Measurements from ENCODE around the gene ASXL1.

The ASXL1 gene

DNA sequence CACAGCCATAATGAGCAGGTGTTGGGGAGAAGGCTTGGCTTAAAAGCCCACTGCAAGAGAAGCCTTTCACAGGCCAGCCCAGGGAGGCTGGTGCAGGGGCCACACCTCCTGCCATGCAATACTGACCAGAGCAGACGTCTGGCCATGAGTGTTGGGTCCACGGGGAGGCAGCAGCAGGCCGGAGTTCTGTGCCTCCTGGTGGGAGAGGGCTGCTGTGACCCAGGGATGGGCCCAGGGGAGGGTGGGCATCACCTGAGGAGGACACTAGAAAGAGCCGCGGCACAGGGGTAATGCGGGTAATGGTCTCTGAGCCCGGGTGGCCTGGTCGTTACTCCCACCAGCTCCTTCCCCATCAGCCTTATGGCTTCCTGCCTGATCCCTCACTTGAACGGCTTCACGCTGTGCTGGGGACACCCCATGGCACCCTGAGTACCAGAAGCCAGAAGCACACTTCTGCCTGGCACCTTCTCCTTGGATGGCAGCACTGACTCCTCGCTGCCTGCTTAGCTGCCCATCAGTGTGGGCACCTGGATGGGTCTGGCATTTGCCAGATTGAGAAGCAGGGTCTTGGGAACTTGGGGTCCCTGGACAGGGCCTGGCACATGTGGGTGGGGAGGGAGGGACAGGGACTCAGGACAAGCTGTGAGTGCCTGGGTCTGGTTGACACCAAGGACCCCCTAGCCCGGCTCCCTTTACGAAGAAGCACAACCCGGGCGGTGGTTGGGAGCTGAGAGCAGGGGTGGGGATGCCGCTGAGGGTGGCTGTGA, 108.8 kb downstream of the ASXL1 start:
- H3K4me3 ChIP-seq (replicated peaks; ENCODE audit: low read depth, low read length) = no peak overlapping the region
- no peaks in the 10 kb centered on the region for H3K36me3 ChIP-seq (ENCODE audit: control insufficient read depth, insufficient read depth, low read length)
- TF ChIP-seq, protein P1, sequence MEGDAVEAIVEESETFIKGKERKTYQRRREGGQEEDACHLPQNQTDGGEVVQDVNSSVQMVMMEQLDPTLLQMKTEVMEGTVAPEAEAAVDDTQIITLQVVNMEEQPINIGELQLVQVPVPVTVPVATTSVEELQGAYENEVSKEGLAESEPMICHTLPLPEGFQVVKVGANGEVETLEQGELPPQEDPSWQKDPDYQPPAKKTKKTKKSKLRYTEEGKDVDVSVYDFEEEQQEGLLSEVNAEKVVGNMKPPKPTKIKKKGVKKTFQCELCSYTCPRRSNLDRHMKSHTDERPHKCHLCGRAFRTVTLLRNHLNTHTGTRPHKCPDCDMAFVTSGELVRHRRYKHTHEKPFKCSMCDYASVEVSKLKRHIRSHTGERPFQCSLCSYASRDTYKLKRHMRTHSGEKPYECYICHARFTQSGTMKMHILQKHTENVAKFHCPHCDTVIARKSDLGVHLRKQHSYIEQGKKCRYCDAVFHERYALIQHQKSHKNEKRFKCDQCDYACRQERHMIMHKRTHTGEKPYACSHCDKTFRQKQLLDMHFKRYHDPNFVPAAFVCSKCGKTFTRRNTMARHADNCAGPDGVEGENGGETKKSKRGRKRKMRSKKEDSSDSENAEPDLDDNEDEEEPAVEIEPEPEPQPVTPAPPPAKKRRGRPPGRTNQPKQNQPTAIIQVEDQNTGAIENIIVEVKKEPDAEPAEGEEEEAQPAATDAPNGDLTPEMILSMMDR (IDR thresholded peaks at IDR 0.05; ENCODE audit: insufficient read depth, low read length, poor library complexity, severe bottlenecking) = no peak
- no peaks in the 10 kb centered on the region for H3K27me3 ChIP-seq (replicated peaks; ENCODE audit: control insufficient read depth, insufficient read depth, low read length)
- no peak for DNase-seq (ENCODE audit: extremely low read depth, insufficient read length)

DNA sequence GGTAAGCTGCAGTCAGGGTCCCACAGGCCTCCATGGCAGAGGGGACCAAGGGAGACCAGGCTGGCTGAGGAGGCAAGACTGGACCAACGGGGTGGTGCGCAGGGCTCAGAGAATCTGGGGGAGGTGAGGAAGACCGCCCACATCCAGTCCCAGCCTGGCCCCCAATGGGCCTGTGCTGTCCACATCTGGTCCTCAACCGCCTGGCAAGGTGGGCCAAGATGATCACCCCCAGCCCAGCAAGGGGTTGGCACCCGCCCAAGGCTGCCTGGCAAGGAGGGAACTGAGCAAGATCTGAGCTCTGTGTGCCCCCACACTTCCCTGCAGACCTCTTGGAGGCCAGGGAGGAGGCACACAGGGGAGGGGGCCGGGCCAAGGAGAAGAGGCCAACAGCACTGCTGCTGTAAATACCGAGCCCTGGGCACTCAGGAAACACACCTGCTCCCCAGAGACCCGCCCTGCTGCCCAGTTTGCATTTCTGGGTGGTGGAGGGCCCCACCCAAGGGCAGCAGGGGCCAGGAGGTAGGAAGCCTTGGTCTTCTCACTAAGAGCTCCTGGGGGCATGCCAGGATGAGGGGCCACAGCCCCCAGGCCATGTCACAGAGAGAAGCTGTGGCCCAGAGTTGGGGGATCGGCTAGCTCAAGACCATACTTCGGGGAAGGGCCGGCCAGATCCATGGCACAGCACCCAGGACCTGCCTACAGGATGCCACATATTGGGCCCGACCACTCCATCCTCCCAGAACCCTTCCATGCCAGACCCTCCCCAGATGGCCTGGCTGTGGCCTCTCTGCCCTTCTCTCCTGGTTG, 109.6 kb downstream of the ASXL1 start:
- no peak for DNase-seq (ENCODE audit: extremely low read depth, insufficient read length)
- no peaks in the 10 kb centered on the region for H3K27me3 ChIP-seq (replicated peaks; ENCODE audit: control insufficient read depth, insufficient read depth, low read length)
- H3K36me3 ChIP-seq (ENCODE audit: control insufficient read depth, insufficient read depth, low read length) = peaks cover 1% of the 10 kb centered on the region; the same call in 1 of the 2 replicates

DNA sequence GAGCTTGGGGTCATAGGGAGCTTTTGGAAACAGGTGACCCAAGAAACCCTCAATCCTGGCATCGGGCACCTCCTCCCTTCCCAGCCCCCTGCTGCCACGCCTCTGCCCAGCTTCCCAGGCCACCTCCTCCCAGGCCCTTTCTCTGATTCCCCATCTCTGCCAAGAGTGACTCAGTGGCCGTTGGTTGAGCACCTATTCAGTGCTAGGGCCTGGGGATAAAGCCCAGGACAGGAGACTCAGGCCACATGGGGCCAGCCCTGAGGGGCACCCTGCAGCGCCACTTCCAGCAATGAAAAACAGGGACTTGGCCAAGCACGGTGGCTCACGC, 110.1 kb downstream of the ASXL1 start:
- Histone ChIP-seq H3K4me3 (replicated peaks; ENCODE audit: low read depth, low read length) (no peak overlapping the region), H3K36me3 (ENCODE audit: control insufficient read depth, insufficient read depth, low read length) (peaks cover 3% of the 10 kb centered on the region; the same call in 1 of the 2 replicates)
- TF ChIP-seq, protein P1 (IDR thresholded peaks at IDR 0.05; ENCODE audit: insufficient read depth, low read length, poor library complexity, severe bottlenecking) = no peak

More for the DNA sequence above, 109.6 kb downstream of the ASXL1 start:
- TF ChIP-seq, protein P1 (IDR thresholded peaks at IDR 0.05; ENCODE audit: insufficient read depth, low read length, poor library complexity, severe bottlenecking) = no peak
- no peak overlapping the region for H3K4me3 ChIP-seq (replicated peaks; ENCODE audit: low read depth, low read length)

DNA sequence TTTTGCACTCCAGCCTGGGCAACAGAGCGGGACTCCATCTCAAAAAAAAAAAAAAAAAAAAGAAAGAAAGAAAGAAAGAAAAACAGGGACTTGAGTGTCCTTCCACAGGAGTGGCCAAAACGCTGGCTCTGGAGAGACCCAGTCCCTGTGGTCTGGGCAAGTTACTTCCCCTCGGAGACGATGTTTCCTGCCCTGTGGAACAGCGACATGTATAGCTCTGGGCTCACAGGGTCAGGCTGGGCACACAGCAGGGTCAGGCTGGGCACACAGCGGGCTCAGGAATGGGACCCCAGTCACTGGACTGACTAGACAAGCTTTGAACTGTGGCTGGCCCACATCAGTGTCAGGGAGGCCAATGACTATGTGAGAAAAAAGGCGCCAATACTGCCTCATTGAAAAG, 110.7 kb downstream of the ASXL1 start:
- Histone ChIP-seq H3K27me3 (replicated peaks; ENCODE audit: control insufficient read depth, insufficient read depth, low read length) (no peaks in the 10 kb centered on the region), H3K4me3 (replicated peaks; ENCODE audit: low read depth, low read length) (no peak overlapping the region), H3K36me3 (ENCODE audit: control insufficient read depth, insufficient read depth, low read length) (peaks cover 3% of the 10 kb centered on the region; the same call in 1 of the 2 replicates)
- DNase-seq (ENCODE audit: extremely low read depth, insufficient read length) = no peak
- TF ChIP-seq, protein P1 (IDR thresholded peaks at IDR 0.05; ENCODE audit: insufficient read depth, low read length, poor library complexity, severe bottlenecking) = no peak

More for the DNA sequence above, 110.1 kb downstream of the ASXL1 start:
- no peak for DNase-seq (ENCODE audit: extremely low read depth, insufficient read length)
- H3K27me3 ChIP-seq (replicated peaks; ENCODE audit: control insufficient read depth, insufficient read depth, low read length) = no peaks in the 10 kb centered on the region

DNA sequence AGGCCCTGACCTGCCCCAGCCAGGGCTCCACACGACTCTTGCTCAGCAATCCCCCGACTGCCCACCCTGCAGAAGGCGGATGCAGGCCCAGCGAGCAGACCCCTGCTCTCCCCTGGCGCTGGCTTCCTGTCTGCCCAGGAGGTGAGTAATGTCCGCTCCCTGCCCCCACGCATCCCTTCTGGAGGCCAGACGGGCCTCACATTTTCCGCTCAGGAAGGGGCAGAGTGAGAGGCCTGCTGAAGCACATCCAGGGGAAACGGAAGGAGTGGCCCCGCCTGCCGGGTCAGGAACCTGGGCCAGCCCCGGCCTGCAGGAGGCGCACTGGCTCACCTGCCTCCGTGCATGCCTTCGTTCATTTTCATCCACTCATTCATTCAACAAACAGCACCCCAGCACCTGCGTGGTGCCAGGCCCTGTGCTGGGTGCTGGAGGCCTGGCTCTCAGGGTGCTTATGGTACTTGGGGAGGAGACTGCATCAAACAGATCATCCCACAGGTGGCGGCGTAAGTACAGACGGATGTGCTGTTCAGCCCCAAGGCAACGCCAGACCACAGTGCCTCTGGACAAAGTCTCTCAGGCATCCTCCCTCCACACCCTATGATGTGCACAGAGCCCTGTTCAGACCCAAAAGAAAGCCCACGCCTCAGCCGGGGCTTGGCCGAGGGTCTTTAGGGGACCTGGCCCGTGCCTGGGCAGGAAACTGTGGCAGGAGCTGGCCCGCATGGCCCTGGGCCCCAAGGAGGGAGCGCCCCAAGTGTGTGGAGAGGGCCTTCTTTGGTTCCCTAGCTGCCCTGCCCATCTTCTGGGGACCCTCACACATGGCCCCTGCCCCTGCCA, 112.1 kb downstream of the ASXL1 start:
- DNase-seq (ENCODE audit: extremely low read depth, insufficient read length) = no peak
- Histone ChIP-seq H3K27me3 (replicated peaks; ENCODE audit: control insufficient read depth, insufficient read depth, low read length) (no peaks in the 10 kb centered on the region), H3K36me3 (ENCODE audit: control insufficient read depth, insufficient read depth, low read length) (peaks cover 8% of the 10 kb centered on the region), H3K4me3 (replicated peaks; ENCODE audit: low read depth, low read length) (no peak overlapping the region)
- TF ChIP-seq, protein P1 (IDR thresholded peaks at IDR 0.05; ENCODE audit: insufficient read depth, low read length, poor library complexity, severe bottlenecking) = peak; percentile 74
